LNCAP (cell line): ENCODE data around the gene IFNA17.
"Not testable (repeated sequence)": the region's sequence is repeated elsewhere in the genome, so short reads cannot be mapped to it uniquely, and the experiment has no call there.

Experiments used
- CTCF ChIP-seq: fragments of 450-650 bp; IDR thresholded peaks from 2 replicates; pipeline ENCODE4 v1.5.1; 2017; ENCODE audit warnings: mild to moderate bottlenecking

IFNA17 gene

GRCh38 chr9:21233258-21233657, 5.2 kb upstream of the IFNA17 start:
- no peak for TF ChIP-seq CTCF

GRCh38 chr9:21217211-21217610, 10.8 kb downstream of the IFNA17 start, which contains the start of gene IFNA16:
Gene IFNA16, minus strand, starts transcription at chr9:21217311. Its CDS starts 6 bp downstream, at chr9:21217305.
- TF ChIP-seq CTCF = not testable (repeated sequence)

GRCh38 chr9:21210311-21210710, 17.7 kb downstream of the IFNA17 start:
- TF ChIP-seq CTCF = no peak

DNA sequence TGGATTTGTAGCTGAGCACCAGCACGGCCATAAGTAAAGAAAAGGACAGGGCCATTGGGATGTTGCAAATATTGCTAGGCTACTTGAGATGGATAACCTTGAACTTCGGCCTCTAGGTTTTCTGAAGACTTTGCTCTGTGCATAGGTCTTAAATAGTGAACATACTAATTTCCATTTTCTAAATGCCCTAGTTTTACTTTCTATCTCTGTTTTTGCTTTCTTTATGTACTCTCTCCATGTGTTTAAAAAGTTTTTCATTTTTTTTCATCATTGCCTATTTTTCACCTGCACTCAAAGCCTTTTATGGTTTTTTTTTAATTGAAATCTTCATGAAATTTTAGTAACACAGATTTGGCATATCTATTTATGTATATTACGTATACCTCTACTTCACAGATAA, 21.0 kb downstream of the IFNA17 start, which contains the start of gene IFNA10:
Gene IFNA10, minus strand, starts transcription at position 101 of the 400 bp plus-strand sequence. Its CDS starts 46 bp downstream, at position 55.
- TF ChIP-seq CTCF = not testable (repeated sequence)

GRCh38 chr9:21205204-21205603, 22.8 kb downstream of the IFNA17 start:
- no peak for TF ChIP-seq CTCF

- not testable (repeated sequence) for TF ChIP-seq CTCF
Observed at GRCh38 chr9:21202105-21202504, 25.9 kb downstream of the IFNA17 start, which contains the start of gene IFNA7. Gene IFNA7, minus strand, starts transcription at chr9:21202205. Its CDS starts 40 bp downstream, at chr9:21202165.

DNA sequence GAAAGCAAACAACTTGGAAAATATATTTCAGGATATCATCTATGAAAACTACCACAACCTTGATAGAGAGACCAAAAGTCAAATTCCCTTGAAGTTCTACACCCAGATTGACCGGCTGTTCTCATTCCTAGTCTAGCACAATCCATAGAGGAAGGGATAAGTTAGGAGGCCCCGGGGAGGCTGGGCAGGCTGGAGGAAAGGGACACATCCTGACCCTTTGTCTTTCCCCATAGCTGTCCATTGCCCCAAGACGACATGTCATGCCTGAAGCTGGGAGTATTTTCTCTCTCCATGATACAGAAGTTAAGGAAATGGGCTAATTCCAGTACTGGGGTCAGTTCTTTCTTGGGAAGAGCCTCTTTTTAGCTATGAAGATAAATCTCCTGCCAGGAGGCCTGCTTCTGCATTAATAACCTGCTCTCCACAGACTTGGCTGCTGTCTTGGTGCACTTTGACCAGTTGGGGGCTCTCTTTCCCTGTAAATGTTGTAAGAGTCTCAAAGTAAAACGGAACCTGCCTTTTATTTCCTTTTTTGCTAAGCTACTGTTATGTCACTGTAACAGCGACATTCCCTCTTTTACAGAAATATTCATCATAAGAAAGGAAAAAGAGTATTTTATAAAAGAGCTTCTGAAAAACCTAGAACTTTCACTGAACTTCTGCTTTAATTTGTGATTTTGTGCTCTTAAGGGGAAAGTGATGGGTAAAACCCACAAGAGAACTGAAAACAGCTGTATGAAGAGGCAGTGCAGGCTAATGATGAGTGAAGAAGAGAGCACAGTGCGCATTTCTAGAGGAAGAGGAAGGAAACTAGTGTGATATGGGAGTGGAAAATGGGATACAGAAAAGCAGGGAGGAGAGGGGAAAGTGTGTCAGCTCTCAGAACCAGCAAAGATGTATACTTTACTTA, 32.9 kb downstream of the IFNA17 start:
- TF ChIP-seq CTCF = peak; percentile 74
